ENCODE data around the gene FXYD6.

The FXYD6 gene

GRCh38 chr11:117911694-117912093 lies 35.2 kb upstream of the FXYD6 start:
- H3K4me2 ChIP-seq (ENCODE audit: low read depth, low read length, poor library complexity, severe bottlenecking), result no peak overlapping the region
- no peaks in the 10 kb centered on the region for H3K79me2 ChIP-seq (ENCODE audit: insufficient read depth, low read length)
- H3K9me2 ChIP-seq (replicated peaks; ENCODE audit: insufficient read depth, low read length), result no peaks in the 10 kb centered on the region
- no peak overlapping the region for H3K27ac ChIP-seq (ENCODE audit: low read depth, low read length)
- no peaks in the 10 kb centered on the region for H4K20me1 ChIP-seq (ENCODE audit: low read depth, low read length)
- H3K36me3 ChIP-seq (ENCODE audit: low read length), result no peaks in the 10 kb centered on the region
- H2AFZ ChIP-seq (ENCODE audit: low read depth, low read length, severe bottlenecking), result no peak overlapping the region
- H3K4me3 ChIP-seq (ENCODE audit: insufficient read depth, low read length, poor library complexity, severe bottlenecking), result no peak overlapping the region
- no peaks in the 10 kb centered on the region for H3K9me3 ChIP-seq (ENCODE audit: insufficient read depth, low read length)
- no peaks in the 10 kb centered on the region for H3F3A ChIP-seq (ENCODE audit: insufficient read depth)
- no peaks in the 10 kb centered on the region for H3K27me3 ChIP-seq (ENCODE audit: low read length)
- no peak overlapping the region for H3K9ac ChIP-seq (ENCODE audit: low read length)
- no peak for TF ChIP-seq EZH2phosphoT487 (conservative IDR thresholded peaks at IDR 0.05; ENCODE audit: low read length)
- no peak for TF ChIP-seq CTCF (IDR thresholded peaks at IDR 0.05; ENCODE audit: insufficient read depth, low read length, poor library complexity, severe bottlenecking)

GRCh38 chr11:117910941-117911655 lies 34.6 kb upstream of the FXYD6 start:
- Histone ChIP-seq H3K79me2 (ENCODE audit: insufficient read depth, low read length) (no peaks in the 10 kb centered on the region), H3K36me3 (ENCODE audit: low read length) (no peaks in the 10 kb centered on the region), H3K4me3 (ENCODE audit: insufficient read depth, low read length, poor library complexity, severe bottlenecking) (no peak overlapping the region), H3K4me2 (ENCODE audit: low read depth, low read length, poor library complexity, severe bottlenecking) (no peak overlapping the region), H3K9ac (ENCODE audit: low read length) (no peak overlapping the region), H3K27me3 (ENCODE audit: low read length) (no peaks in the 10 kb centered on the region), H3K9me2 (replicated peaks; ENCODE audit: insufficient read depth, low read length) (no peaks in the 10 kb centered on the region), H4K20me1 (ENCODE audit: low read depth, low read length) (no peaks in the 10 kb centered on the region), H2AFZ (ENCODE audit: low read depth, low read length, severe bottlenecking) (no peak overlapping the region), H3F3A (ENCODE audit: insufficient read depth) (no peaks in the 10 kb centered on the region), H3K9me3 (ENCODE audit: insufficient read depth, low read length) (no peaks in the 10 kb centered on the region), H3K27ac (ENCODE audit: low read depth, low read length) (no peak overlapping the region)
- TF ChIP-seq CTCF (IDR thresholded peaks at IDR 0.05; ENCODE audit: insufficient read depth, low read length, poor library complexity, severe bottlenecking) (no peak), EZH2phosphoT487 (conservative IDR thresholded peaks at IDR 0.05; ENCODE audit: low read length) (no peak)

- TF ChIP-seq EZH2phosphoT487 (conservative IDR thresholded peaks at IDR 0.05; ENCODE audit: low read length), result no peak
- TF ChIP-seq CTCF (IDR thresholded peaks at IDR 0.05; ENCODE audit: insufficient read depth, low read length, poor library complexity, severe bottlenecking), result no peak
- H4K20me1 ChIP-seq (ENCODE audit: low read depth, low read length), result no peaks in the 10 kb centered on the region
- no peaks in the 10 kb centered on the region for H3K9me2 ChIP-seq (replicated peaks; ENCODE audit: insufficient read depth, low read length)
- H3K9ac ChIP-seq (ENCODE audit: low read length), result no peak overlapping the region
- H3K4me2 ChIP-seq (ENCODE audit: low read depth, low read length, poor library complexity, severe bottlenecking), result no peak overlapping the region
- H3K27ac ChIP-seq (ENCODE audit: low read depth, low read length), result no peak overlapping the region
- H3K27me3 ChIP-seq (ENCODE audit: low read length), result no peaks in the 10 kb centered on the region
- no peaks in the 10 kb centered on the region for H3K79me2 ChIP-seq (ENCODE audit: insufficient read depth, low read length)
- no peaks in the 10 kb centered on the region for H3F3A ChIP-seq (ENCODE audit: insufficient read depth)
- H3K9me3 ChIP-seq (ENCODE audit: insufficient read depth, low read length), result no peaks in the 10 kb centered on the region
- no peak overlapping the region for H2AFZ ChIP-seq (ENCODE audit: low read depth, low read length, severe bottlenecking)
- H3K4me3 ChIP-seq (ENCODE audit: insufficient read depth, low read length, poor library complexity, severe bottlenecking), result no peak overlapping the region
- no peaks in the 10 kb centered on the region for H3K36me3 ChIP-seq (ENCODE audit: low read length)
Observed at GRCh38 chr11:117910525-117910924, 34.1 kb upstream of the FXYD6 start.

Data from SU-DHL-6 (cell line).